ENCODE measurements around the gene ARHGAP22. TPM values are rescaled to one million over a fixed set of nuclear protein-coding genes. Genes with fewer than 3 reads are reported as not detected.

ARHGAP22 gene
- total RNA-seq, 1 donor from 2014 or later = 24.5 TPM

- H3K4me3 ChIP-seq (ENCODE audit: low read depth, low read length) = no peak overlapping the region
- TF ChIP-seq CTCF (conservative IDR thresholded peaks at IDR 0.05; ENCODE audit: low read depth, low read length) = no peak
- DNase-seq (ENCODE audit: low read depth) = no peak
Observed at GRCh38 chr10:48612236-48612943, 7.5 kb upstream of the ARHGAP22 start.

GRCh38 chr10:48611133-48611532, 6.3 kb upstream of the ARHGAP22 start:
- TF ChIP-seq CTCF (conservative IDR thresholded peaks at IDR 0.05; ENCODE audit: low read depth, low read length) = no peak
- no peak for DNase-seq (ENCODE audit: low read depth)
- no peak overlapping the region for H3K4me3 ChIP-seq (ENCODE audit: low read depth, low read length)

GRCh38 chr10:48610585-48611093, 5.8 kb upstream of the ARHGAP22 start:
- no peak for DNase-seq (ENCODE audit: low read depth)
- H3K4me3 ChIP-seq (ENCODE audit: low read depth, low read length) = no peak overlapping the region
- TF ChIP-seq CTCF (conservative IDR thresholded peaks at IDR 0.05; ENCODE audit: low read depth, low read length) = no peak

GRCh38 chr10:48609899-48610584, 5.2 kb upstream of the ARHGAP22 start:
- no peak for TF ChIP-seq CTCF (conservative IDR thresholded peaks at IDR 0.05; ENCODE audit: low read depth, low read length)
- DNase-seq (ENCODE audit: low read depth) = no peak
- no peak overlapping the region for H3K4me3 ChIP-seq (ENCODE audit: low read depth, low read length)

- no peak for DNase-seq (ENCODE audit: low read depth)
- TF ChIP-seq CTCF (conservative IDR thresholded peaks at IDR 0.05; ENCODE audit: low read depth, low read length) = no peak
Observed at GRCh38 chr10:48609441-48609840, 4.6 kb upstream of the ARHGAP22 start.

GRCh38 chr10:48608976-48609375, 4.1 kb upstream of the ARHGAP22 start:
- no peak overlapping the region for H3K4me3 ChIP-seq (ENCODE audit: low read depth, low read length)
- no peak for TF ChIP-seq CTCF (conservative IDR thresholded peaks at IDR 0.05; ENCODE audit: low read depth, low read length)
- no peak for DNase-seq (ENCODE audit: low read depth)

More at GRCh38 chr10:48609441-48609840, 4.6 kb upstream of the ARHGAP22 start:
- no peak overlapping the region for H3K4me3 ChIP-seq (ENCODE audit: low read depth, low read length)
